ENCODE results near the gene RPRML. TPM values are rescaled to one million over a fixed set of nuclear protein-coding genes. Genes with fewer than 3 reads are reported as not detected.
A peak's percentile ranks its signal among the peaks of the same experiment; 100 is the strongest.
"Not testable (repeated sequence)": the region's sequence is repeated elsewhere in the genome, so short reads cannot be mapped to it uniquely, and the experiment has no call there.

The RPRML gene
- polyA plus RNA-seq, 1 experiment: not detected

- peak; percentile 32 for DNase-seq (ENCODE audit: low read depth, low spot score)
- Histone ChIP-seq H3K27ac (ENCODE audit: low read depth, low read length) (no peak overlapping the region), H3K9me3 (ENCODE audit: control insufficient read depth, insufficient read depth, low read length) (no peaks in the 10 kb centered on the region), H3K27me3 (ENCODE audit: control insufficient read depth, insufficient read depth, low read length) (peaks cover 24% of the 10 kb centered on the region), H3K4me3 (ENCODE audit: low read depth, low read length) (no peak overlapping the region)
- ChIA-PET POLR2A (no interaction called here), CTCF (interaction anchor here (2.0 to 3.9 kb wide), 2 partner anchors 20 to 21 kb away, joined by 5 to 11 read pairs; no protein-coding TSS in a partner anchor)
- TF ChIP-seq, protein P1, sequence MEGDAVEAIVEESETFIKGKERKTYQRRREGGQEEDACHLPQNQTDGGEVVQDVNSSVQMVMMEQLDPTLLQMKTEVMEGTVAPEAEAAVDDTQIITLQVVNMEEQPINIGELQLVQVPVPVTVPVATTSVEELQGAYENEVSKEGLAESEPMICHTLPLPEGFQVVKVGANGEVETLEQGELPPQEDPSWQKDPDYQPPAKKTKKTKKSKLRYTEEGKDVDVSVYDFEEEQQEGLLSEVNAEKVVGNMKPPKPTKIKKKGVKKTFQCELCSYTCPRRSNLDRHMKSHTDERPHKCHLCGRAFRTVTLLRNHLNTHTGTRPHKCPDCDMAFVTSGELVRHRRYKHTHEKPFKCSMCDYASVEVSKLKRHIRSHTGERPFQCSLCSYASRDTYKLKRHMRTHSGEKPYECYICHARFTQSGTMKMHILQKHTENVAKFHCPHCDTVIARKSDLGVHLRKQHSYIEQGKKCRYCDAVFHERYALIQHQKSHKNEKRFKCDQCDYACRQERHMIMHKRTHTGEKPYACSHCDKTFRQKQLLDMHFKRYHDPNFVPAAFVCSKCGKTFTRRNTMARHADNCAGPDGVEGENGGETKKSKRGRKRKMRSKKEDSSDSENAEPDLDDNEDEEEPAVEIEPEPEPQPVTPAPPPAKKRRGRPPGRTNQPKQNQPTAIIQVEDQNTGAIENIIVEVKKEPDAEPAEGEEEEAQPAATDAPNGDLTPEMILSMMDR (IDR thresholded peaks at IDR 0.05; ENCODE audit: low read depth, low read length): no peak
Observed at GRCh38 chr17:46962374-46962790, 16.7 kb downstream of the RPRML start.

- no peak for DNase-seq (ENCODE audit: low read depth, low spot score)
- TF ChIP-seq, protein P1 (IDR thresholded peaks at IDR 0.05; ENCODE audit: low read depth, low read length): no peak
- ChIA-PET CTCF (interaction anchor here (3.9 kb wide), 1 partner anchor 18 kb away, joined by 11 read pairs; no protein-coding TSS in a partner anchor), POLR2A (no interaction called here)
- no peak overlapping the region for H3K27ac ChIP-seq (ENCODE audit: low read depth, low read length)
- no peak overlapping the region for H3K4me3 ChIP-seq (ENCODE audit: low read depth, low read length)
- H3K27me3 ChIP-seq (ENCODE audit: control insufficient read depth, insufficient read depth, low read length): peaks cover 18% of the 10 kb centered on the region
- H3K9me3 ChIP-seq (ENCODE audit: control insufficient read depth, insufficient read depth, low read length): no peaks in the 10 kb centered on the region; the same call in 1 of the 2 replicates
Observed at GRCh38 chr17:46960152-46960551, 18.9 kb downstream of the RPRML start.

- POLR2A ChIA-PET: no interaction called here
Observed at GRCh38 chr17:46958041-46958591, 20.9 kb downstream of the RPRML start.

GRCh38 chr17:46953191-46953590 is 25.9 kb downstream of the RPRML start:
- POLR2A ChIA-PET: not testable (repeated sequence)

More at GRCh38 chr17:46958041-46958591, 20.9 kb downstream of the RPRML start:
- H3K27ac ChIP-seq (ENCODE audit: low read depth, low read length): no peak overlapping the region
- H3K27me3 ChIP-seq (ENCODE audit: control insufficient read depth, insufficient read depth, low read length): peaks cover 14% of the 10 kb centered on the region
- no peak for DNase-seq (ENCODE audit: low read depth, low spot score)
- H3K9me3 ChIP-seq (ENCODE audit: control insufficient read depth, insufficient read depth, low read length): no peaks in the 10 kb centered on the region; the same call in 1 of the 2 replicates
- CTCF ChIA-PET: interaction anchor here (0.6 to 2.4 kb wide), 2 partner anchors 17 to 185 kb away, joined by 4 to 8 read pairs; no protein-coding TSS in a partner anchor
- H3K4me3 ChIP-seq (ENCODE audit: low read depth, low read length): no peak overlapping the region
- TF ChIP-seq, protein P1 (IDR thresholded peaks at IDR 0.05; ENCODE audit: low read depth, low read length): no peak

GRCh38 chr17:46952115-46952514 is 26.9 kb downstream of the RPRML start:
- Histone ChIP-seq H3K27ac (ENCODE audit: low read depth, low read length) (no peak overlapping the region), H3K9me3 (ENCODE audit: control insufficient read depth, insufficient read depth, low read length) (no peaks in the 10 kb centered on the region; the same call in 1 of the 2 replicates), H3K4me3 (ENCODE audit: low read depth, low read length) (no peak overlapping the region), H3K27me3 (ENCODE audit: control insufficient read depth, insufficient read depth, low read length) (peaks cover 6% of the 10 kb centered on the region)
- no peak for DNase-seq (ENCODE audit: low read depth, low spot score)
- ChIA-PET POLR2A (interaction anchor here (0.9 kb wide), 1 partner anchor 9 kb away, joined by 3 read pairs; no protein-coding TSS in a partner anchor), CTCF (interaction anchor here (2.0 kb wide), 1 partner anchor 10 kb away, joined by 12 read pairs; no protein-coding TSS in a partner anchor)
- TF ChIP-seq, protein P1 (IDR thresholded peaks at IDR 0.05; ENCODE audit: low read depth, low read length): no peak

More at GRCh38 chr17:46953191-46953590, 25.9 kb downstream of the RPRML start:
- H3K27ac ChIP-seq (ENCODE audit: low read depth, low read length); H3K4me3 ChIP-seq (ENCODE audit: low read depth, low read length); H3K9me3 ChIP-seq (ENCODE audit: control insufficient read depth, insufficient read depth, low read length); DNase-seq (ENCODE audit: low read depth, low spot score): not testable (repeated sequence)
- CTCF ChIA-PET: interaction anchor here (2.0 kb wide), 1 partner anchor 11 kb away, joined by 12 read pairs; no protein-coding TSS in a partner anchor
- H3K27me3 ChIP-seq (ENCODE audit: control insufficient read depth, insufficient read depth, low read length): peaks cover 11% of the 10 kb centered on the region

Data from AG04450 (cell line).